DND-41 (cell line): Measurements from ENCODE around the gene GJE1.
"Not testable (repeated sequence)": the region's sequence is repeated elsewhere in the genome, so short reads cannot be mapped to it uniquely, and the experiment has no call there.

Source experiments
- ATAC-seq: fragments of 200-7000 bp; cut with Tn5 transposase; 3 replicates; pipeline ENCODE4 v1.9.1; 2021; ENCODE audit warnings: low read depth; ENCODE audit not compliant: insufficient read depth
- DNase-seq: peaks from one replicate; pipeline ENCODE4 v3.0.0-alpha.2; 2020
- H2AFZ ChIP-seq: 2 replicates; pipeline ENCODE4 v1.6.0; 2012; ENCODE audit warnings: low read depth, low read length
- H3K27ac ChIP-seq: 2 replicates; pipeline ENCODE4 v1.5.1; 2012; ENCODE audit warnings: low read length, inconsistent platforms
- H3K27me3 ChIP-seq: fragments of 200-600 bp; sonication (generic); 2 replicates; pipeline ENCODE4 v1.6.0; 2012; ENCODE audit warnings: low read length, mild to moderate bottlenecking, inconsistent platforms; ENCODE audit not compliant: insufficient read depth, poor library complexity
- H3K36me3 ChIP-seq: 2 replicates; pipeline ENCODE4 v1.5.1; 2012; ENCODE audit warnings: low read length, inconsistent platforms; ENCODE audit not compliant: insufficient read depth
- H3K4me1 ChIP-seq: 2 replicates; pipeline ENCODE4 v1.5.1; 2012; ENCODE audit warnings: mild to moderate bottlenecking, low read length; ENCODE audit not compliant: insufficient read depth
- H3K4me2 ChIP-seq: 2 replicates; pipeline ENCODE4 v1.6.0; 2012; ENCODE audit warnings: mild to moderate bottlenecking, moderate library complexity, low read length, inconsistent platforms; ENCODE audit not compliant: insufficient read depth
- H3K4me3 ChIP-seq, 2 experiments: fragments of 200-600 bp in 1 of 2; shearing (Covaris generic) in 1 of 2; 2 replicates each; pipeline ENCODE4 v1.5.1; 2012 to 2016; ENCODE audit warnings: inconsistent platforms in 2 of 2, low read length in 2 of 2, mild to moderate bottlenecking in 2 of 2, low read depth in 1 of 2, moderate library complexity in 1 of 2
- H3K79me2 ChIP-seq: 2 replicates; pipeline ENCODE4 v1.6.0; 2012; ENCODE audit warnings: low read length, inconsistent platforms; ENCODE audit not compliant: insufficient read depth
- H3K9ac ChIP-seq: 2 replicates; pipeline ENCODE4 v1.6.0; 2012; ENCODE audit warnings: low read depth, mild to moderate bottlenecking, inconsistent platforms, low read length, moderate library complexity
- H3K9me3 ChIP-seq: 2 replicates; pipeline ENCODE4 v1.5.1; 2012; ENCODE audit warnings: low read length, moderate library complexity, mild to moderate bottlenecking, inconsistent platforms; ENCODE audit not compliant: insufficient read depth, severe bottlenecking
- H4K20me1 ChIP-seq: 2 replicates; pipeline ENCODE4 v1.6.0; 2012; ENCODE audit warnings: low read length; ENCODE audit not compliant: insufficient read depth
- EZH2 ChIP-seq: IDR thresholded peaks from 3 replicates; pipeline ENCODE4 v1.6.1; 2012; ENCODE audit warnings: borderline replicate concordance, low read depth, mild to moderate bottlenecking, moderate library complexity, low read length, inconsistent platforms; ENCODE audit not compliant: severe bottlenecking
- TF ChIP-seq, protein P1 (sequence below): IDR thresholded peaks from 2 replicates; pipeline ENCODE4 v1.5.1; 2012; ENCODE audit warnings: borderline replicate concordance, low read length, moderate library complexity, mild to moderate bottlenecking; ENCODE audit not compliant: poor library complexity, severe bottlenecking; ENCODE audit errors: extremely low read depth

The GJE1 gene

DNA sequence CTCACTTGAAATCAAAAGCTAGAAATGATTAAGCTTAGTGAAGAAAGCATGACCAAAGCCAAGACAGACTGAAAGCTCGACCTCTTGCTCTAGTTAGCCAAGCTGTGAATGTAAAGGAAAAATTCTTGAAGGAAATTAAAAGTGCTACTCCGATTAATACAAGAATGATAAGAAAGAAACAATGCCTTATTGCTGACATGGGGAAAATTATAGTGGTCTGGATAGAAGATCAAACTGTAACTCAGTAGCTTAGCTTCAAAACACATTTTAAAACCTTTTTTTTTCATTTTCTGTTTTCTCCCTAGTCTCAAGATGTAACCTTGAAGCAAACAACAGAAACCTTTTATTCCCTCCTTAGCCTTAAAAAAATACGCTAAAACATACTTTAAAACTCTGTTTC lies 11.4 kb upstream of the GJE1 start:
- Histone ChIP-seq H3K4me1 (no peaks in the 10 kb centered on the region), H3K27ac (no peak overlapping the region), H3K4me3 (no peak overlapping the region), H2AFZ (no peak overlapping the region), H3K79me2 (no peaks in the 10 kb centered on the region), H4K20me1 (no peaks in the 10 kb centered on the region), H3K4me2 (no peak overlapping the region), H3K27me3 (no peaks in the 10 kb centered on the region), H3K9ac (no peak overlapping the region), H3K36me3 (no peaks in the 10 kb centered on the region), H3K9me3 (no peaks in the 10 kb centered on the region)
- DNase-seq (no peak), ATAC-seq (no peak)
- no peak for TF ChIP-seq EZH2
- TF ChIP-seq, protein P1, sequence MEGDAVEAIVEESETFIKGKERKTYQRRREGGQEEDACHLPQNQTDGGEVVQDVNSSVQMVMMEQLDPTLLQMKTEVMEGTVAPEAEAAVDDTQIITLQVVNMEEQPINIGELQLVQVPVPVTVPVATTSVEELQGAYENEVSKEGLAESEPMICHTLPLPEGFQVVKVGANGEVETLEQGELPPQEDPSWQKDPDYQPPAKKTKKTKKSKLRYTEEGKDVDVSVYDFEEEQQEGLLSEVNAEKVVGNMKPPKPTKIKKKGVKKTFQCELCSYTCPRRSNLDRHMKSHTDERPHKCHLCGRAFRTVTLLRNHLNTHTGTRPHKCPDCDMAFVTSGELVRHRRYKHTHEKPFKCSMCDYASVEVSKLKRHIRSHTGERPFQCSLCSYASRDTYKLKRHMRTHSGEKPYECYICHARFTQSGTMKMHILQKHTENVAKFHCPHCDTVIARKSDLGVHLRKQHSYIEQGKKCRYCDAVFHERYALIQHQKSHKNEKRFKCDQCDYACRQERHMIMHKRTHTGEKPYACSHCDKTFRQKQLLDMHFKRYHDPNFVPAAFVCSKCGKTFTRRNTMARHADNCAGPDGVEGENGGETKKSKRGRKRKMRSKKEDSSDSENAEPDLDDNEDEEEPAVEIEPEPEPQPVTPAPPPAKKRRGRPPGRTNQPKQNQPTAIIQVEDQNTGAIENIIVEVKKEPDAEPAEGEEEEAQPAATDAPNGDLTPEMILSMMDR = no peak

DNA sequence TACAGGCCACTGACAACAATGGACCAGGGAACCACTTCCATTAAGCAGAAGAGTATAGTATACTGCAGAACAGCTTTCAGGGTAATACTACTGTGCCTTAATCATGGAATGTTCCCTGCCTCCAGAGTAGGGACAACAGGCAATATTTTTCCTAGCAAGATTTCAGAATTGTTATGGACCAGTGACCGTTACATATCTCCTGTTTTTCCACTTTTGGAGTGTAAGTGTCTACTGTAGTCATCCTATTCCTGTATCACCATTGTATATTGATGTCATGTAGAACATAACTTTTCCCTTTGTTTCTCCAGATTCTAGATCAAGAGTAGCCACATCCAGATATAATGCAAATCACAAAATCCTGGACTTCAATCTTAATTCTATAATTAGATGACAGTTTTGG lies 1.9 kb upstream of the GJE1 start:
- no peaks in the 10 kb centered on the region for H3K79me2 ChIP-seq
- H3K27me3 ChIP-seq = no peaks in the 10 kb centered on the region
- TF ChIP-seq, protein P1 = no peak
- no peaks in the 10 kb centered on the region for H3K4me1 ChIP-seq
- no peak overlapping the region for H3K4me2 ChIP-seq
- ATAC-seq (no peak), DNase-seq (no peak)
- H4K20me1 ChIP-seq = no peaks in the 10 kb centered on the region
- H3K36me3 ChIP-seq = no peaks in the 10 kb centered on the region
- no peak overlapping the region for H2AFZ ChIP-seq
- no peak overlapping the region for H3K9ac ChIP-seq
- no peak overlapping the region for H3K27ac ChIP-seq
- no peaks in the 10 kb centered on the region for H3K9me3 ChIP-seq
- H3K4me3 ChIP-seq = no peak overlapping the region

DNA sequence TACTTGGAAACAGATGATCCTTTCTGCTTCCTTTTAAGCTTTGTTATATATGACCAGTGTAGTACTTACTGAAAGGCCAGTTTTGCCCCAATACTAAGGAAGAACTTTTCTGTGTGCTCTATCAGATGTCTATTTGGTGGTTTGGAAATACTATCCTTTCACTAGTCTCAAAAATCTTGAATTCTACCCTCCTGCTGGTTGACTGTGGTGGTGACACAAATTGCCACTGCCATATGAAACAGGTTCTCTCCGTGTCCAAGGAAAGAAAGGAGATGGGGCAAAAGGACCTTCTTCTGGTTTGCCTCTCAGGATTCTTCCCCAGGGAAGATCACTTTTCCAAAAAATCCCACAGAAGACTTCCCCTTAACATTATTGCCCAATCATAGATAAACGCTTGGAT lies 6.2 kb downstream of the GJE1 start:
- H3K27me3 ChIP-seq = no peaks in the 10 kb centered on the region
- no peak overlapping the region for H2AFZ ChIP-seq
- DNase-seq = no peak
- no peak overlapping the region for H3K4me3 ChIP-seq
- H3K36me3 ChIP-seq = no peaks in the 10 kb centered on the region
- no peaks in the 10 kb centered on the region for H3K4me1 ChIP-seq
- no peak overlapping the region for H3K9ac ChIP-seq
- H3K4me2 ChIP-seq = no peak overlapping the region
- no peaks in the 10 kb centered on the region for H3K9me3 ChIP-seq
- TF ChIP-seq, protein P1 = no peak
- TF ChIP-seq EZH2 = no peak
- H3K79me2 ChIP-seq = no peaks in the 10 kb centered on the region
- no peak for ATAC-seq
- no peak overlapping the region for H3K27ac ChIP-seq
- no peaks in the 10 kb centered on the region for H4K20me1 ChIP-seq

DNA sequence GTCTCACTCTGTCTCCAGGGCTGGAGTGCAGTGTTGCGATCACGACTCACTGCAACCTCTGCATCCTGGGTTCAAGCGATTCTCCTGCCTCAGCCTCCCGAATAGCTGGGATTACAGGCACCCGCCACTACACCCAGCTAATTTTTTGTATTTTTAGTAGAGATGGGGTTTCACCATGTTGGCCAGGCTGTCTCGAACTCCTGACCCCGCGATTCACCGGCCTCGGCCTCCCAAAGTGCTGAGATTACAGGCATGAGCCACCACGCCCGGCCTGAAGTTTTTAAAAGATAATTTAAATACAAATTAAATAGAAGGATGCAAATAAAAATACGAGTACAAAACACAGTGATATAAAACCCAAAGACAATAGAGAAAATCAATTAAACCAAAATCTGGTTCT lies 8.8 kb downstream of the GJE1 start:
- not testable (repeated sequence) for H3K27me3 ChIP-seq, H3K9ac ChIP-seq, H3K4me2 ChIP-seq, H3K9me3 ChIP-seq, H2AFZ ChIP-seq, H3K36me3 ChIP-seq, ATAC-seq, H3K27ac ChIP-seq, H3K4me1 ChIP-seq, H3K79me2 ChIP-seq, H3K4me3 ChIP-seq, DNase-seq, H4K20me1 ChIP-seq
